IPS-20b (cell line): ENCODE data around the gene DIS3L.
A peak's percentile ranks its signal among the peaks of the same experiment; 100 is the strongest.
"Not testable (repeated sequence)": the region's sequence is repeated elsewhere in the genome, so short reads cannot be mapped to it uniquely, and the experiment has no call there.

Experiments used
- H3K27ac ChIP-seq: one replicate; pipeline ENCODE4 v1.5.1; 2013; ENCODE audit warnings: low read length
- H3K27me3 ChIP-seq: 2 replicates; pipeline ENCODE4 v1.6.1; 2013; ENCODE audit warnings: mild to moderate bottlenecking, low read length, inconsistent platforms; ENCODE audit not compliant: insufficient read depth
- H3K36me3 ChIP-seq: 2 replicates; pipeline ENCODE4 v1.6.1; 2013; ENCODE audit warnings: low read depth, mild to moderate bottlenecking, inconsistent platforms, low read length, moderate library complexity; ENCODE audit not compliant: insufficient read depth
- H3K4me1 ChIP-seq: 2 replicates; pipeline ENCODE4 v1.6.1; 2013; ENCODE audit warnings: mild to moderate bottlenecking, control low read depth, inconsistent platforms, low read length, moderate library complexity; ENCODE audit not compliant: insufficient read depth
- H3K4me3 ChIP-seq: 2 replicates; pipeline ENCODE4 v1.5.1; 2013; ENCODE audit warnings: mild to moderate bottlenecking, low read length, inconsistent platforms
- H3K9ac ChIP-seq: 2 replicates; pipeline ENCODE4 v1.6.1; 2013; ENCODE audit warnings: low read depth, mild to moderate bottlenecking, inconsistent platforms, low read length, moderate library complexity
- H3K9me3 ChIP-seq: 2 replicates; pipeline ENCODE4 v1.6.1; 2013; ENCODE audit warnings: mild to moderate bottlenecking, low read depth, low read length, inconsistent platforms; ENCODE audit not compliant: insufficient read depth

The DIS3L gene

DNA sequence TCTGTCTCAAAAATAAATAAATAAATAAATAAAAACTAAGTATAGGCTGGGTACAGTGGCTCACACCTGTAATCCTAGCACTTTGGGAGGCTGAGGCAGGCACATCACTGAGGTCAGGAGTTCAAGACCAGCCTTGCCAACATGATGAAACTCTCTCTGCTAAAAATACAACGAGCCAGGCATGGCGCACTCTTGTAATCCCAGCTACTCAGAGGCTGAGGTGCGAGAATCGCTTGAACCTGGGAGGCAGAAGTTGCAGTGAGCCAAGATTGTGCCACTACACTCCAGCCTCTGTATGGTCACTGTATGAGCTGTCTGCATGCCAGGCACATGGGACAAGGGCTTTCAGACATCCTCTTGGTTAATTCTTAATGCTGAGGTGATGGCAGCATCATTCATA, 34.4 kb downstream of the DIS3L start:
- H3K27ac ChIP-seq = no peak overlapping the region
- peaks cover 90% of the 10 kb centered on the region for H3K36me3 ChIP-seq
- no peak overlapping the region for H3K4me3 ChIP-seq
- H3K9me3 ChIP-seq = no peaks in the 10 kb centered on the region
- no peak overlapping the region for H3K9ac ChIP-seq
- H3K4me1 ChIP-seq = no peaks in the 10 kb centered on the region
- no peaks in the 10 kb centered on the region for H3K27me3 ChIP-seq

DNA sequence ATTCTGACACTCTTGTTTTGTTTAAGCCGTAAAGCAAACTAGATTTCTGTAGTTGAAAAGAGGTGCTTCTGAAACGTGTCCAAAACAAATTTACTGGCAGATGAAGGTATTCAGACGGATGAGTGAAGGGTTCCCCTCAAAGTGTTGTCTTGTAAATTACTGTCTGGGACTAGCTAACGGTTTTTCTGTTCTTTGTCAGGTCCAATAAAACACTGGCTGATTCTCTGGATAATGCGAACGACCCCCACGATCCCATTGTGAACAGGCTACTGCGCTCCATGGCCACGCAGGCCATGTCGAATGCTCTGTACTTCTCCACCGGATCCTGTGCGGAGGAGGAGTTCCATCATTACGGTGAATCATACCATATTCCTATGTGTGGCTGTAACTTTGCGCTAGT, 35.4 kb downstream of the DIS3L start:
- Histone ChIP-seq H3K4me1 (no peaks in the 10 kb centered on the region), H3K9me3 (no peaks in the 10 kb centered on the region), H3K36me3 (peaks cover 88% of the 10 kb centered on the region), H3K27me3 (no peaks in the 10 kb centered on the region), H3K9ac (no peak overlapping the region), H3K27ac (no peak overlapping the region), H3K4me3 (no peak overlapping the region)

DNA sequence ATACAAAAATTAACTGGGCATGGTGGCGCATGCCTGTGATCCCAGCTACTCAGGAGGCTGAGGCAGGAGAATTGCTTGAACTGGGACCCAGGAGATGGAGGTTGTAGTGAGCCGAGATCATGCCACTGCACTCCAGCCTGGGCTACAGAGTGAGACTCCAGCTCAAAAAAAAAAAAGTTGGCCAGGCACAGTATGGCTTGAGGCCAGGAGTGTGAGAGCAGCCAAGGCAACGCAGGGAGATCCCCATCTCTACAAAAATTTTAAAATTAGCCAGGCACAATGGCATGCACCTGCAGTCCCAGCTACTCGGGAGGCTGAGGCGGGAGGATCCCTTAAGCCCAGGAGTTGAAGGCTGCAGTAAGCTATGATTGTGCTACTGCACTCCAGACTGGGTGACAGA, 55.2 kb downstream of the DIS3L start:
- H3K27me3 ChIP-seq, H3K9me3 ChIP-seq, H3K9ac ChIP-seq, H3K4me1 ChIP-seq, H3K27ac ChIP-seq, H3K4me3 ChIP-seq: not testable (repeated sequence)
- peaks cover 89% of the 10 kb centered on the region for H3K36me3 ChIP-seq

DNA sequence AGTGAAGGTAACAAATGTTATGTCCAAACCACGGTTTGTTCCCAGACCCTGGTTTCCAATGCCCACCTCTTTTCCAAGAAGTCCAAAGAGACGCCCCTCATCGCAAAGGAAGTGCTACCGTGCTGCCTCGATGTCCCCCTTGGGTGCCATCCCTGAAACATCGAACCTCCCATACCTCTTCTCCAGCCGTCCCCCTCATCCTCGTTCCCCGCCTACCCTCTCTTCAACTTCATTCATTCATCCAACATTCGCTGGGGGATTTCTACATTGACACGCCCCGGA, 62.6 kb downstream of the DIS3L start:
- Histone ChIP-seq H3K27me3 (no peaks in the 10 kb centered on the region), H3K27ac (no peak overlapping the region), H3K4me1 (no peaks in the 10 kb centered on the region)

DNA sequence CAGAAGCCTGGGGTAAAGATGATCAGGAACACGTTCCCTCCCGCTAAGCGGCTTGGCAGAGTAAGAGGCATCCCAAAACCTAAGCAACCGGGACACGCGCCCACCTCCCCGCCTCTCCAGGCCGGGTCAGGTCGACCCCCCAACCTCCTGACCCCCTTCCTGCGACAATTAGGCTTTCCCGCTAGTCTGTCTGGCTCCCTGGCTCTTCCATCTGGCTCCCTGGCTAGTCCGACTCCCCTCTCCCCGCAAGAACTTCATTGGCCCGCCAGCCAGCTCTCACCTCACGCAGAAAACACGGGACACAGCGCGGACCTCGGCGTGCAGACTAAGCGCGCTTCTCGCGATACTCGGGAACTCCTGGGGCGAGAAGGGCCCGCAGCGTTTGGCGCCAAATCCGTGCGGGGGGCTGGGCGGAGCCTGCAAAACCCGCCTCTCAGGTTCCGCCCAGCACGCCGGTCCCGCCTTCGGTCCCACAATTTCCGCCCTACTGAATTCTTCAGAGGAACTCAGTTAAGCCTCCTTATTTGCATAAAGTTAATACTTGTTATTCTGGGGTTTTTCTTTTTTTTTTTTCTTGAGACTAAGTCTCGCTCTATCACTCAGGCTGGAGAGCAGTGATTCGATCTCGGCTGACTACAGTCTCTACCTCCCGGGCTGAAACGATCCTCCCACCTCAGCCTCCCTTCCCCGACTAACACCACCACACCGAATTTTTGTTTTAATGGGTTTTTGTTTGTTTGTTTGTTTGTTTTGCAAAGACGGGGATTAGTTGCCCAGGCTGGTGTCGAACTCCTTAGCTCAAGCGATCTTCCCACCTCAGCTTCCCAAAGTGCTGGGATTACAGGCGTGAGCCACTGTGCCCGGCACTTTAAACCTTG, 63.2 kb downstream of the DIS3L start, which contains the start of gene TIPIN:
Gene TIPIN, minus strand, starts transcription at position 327 of the 878 bp plus-strand sequence. CDS start 3,738 bp downstream, outside the sequence.
- Histone ChIP-seq H3K27ac (peak within 1 kb of the TSS; percentile 11), H3K4me3 (peak within 1 kb of the TSS; percentile 75), H3K36me3 (peaks cover 16% of the 10 kb centered on the region), H3K27me3 (no peaks in the 10 kb centered on the region), H3K9me3 (no peaks in the 10 kb centered on the region), H3K9ac (peak within 1 kb of the TSS; percentile 94), H3K4me1 (no peaks in the 10 kb centered on the region)

More for the DNA sequence above, 62.6 kb downstream of the DIS3L start:
- Histone ChIP-seq H3K4me3 (peak overlapping the region; percentile 75), H3K9ac (peak overlapping the region; percentile 94), H3K9me3 (no peaks in the 10 kb centered on the region), H3K36me3 (peaks cover 21% of the 10 kb centered on the region)

DNA sequence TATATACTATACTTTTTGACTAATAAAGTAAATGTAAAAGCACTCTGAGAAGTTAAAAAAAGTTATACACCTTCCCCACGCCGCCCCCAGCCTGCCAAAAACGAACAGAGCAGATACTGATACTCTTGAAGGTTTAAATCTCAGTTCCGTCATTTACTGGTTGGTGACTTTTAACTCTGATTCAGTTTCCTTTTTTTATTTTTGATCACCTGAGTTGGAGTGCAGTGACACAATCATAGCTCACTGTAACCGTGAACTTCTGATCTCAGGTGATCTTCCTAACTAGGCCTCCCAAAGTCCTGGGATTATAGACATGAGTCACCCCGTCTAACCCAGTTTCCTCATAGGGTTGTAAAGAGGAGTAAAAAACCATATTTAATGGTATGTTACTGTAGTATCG, 66.4 kb downstream of the DIS3L start:
- H3K36me3 ChIP-seq = no peaks in the 10 kb centered on the region
- H3K27ac ChIP-seq = no peak overlapping the region
- no peak overlapping the region for H3K4me3 ChIP-seq
- no peaks in the 10 kb centered on the region for H3K27me3 ChIP-seq
- no peaks in the 10 kb centered on the region for H3K9me3 ChIP-seq
- H3K9ac ChIP-seq = no peak overlapping the region
- H3K4me1 ChIP-seq = no peaks in the 10 kb centered on the region

DNA sequence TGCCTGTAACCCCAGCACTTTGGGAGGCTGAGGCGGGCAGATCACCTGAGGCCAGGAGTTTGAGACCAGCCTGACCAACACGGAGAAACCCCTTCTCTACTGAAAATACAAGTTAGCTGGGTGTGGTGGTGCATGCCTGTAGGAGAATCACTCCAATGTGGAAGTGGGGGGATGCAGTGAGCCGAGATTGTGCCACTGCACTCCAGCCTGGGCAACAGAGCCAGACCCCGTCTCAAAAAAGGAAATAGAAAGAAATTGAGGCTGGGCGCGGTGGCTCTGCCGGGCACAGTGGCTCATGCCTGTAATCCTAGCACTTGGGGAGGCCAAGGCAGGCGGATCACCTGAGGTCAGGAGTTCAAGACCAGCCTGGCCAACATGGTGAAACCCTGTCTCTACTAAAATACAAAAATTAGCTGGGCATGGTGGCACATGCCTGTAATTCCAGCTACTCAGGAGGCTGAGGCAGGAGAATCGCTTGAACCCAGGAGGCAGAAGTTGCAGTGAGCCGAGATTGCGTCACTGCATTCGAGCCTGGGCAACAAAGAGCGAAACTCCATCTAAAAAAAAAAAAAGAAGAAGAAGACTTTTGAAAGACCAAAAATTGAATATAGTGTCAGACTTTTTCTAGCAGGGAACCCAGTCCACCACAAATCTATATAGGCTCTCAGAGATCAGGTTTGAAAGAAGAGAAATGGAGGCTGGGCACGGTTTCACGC, 68.5 kb downstream of the DIS3L start:
- H3K4me3 ChIP-seq, H3K27me3 ChIP-seq, H3K9ac ChIP-seq, H3K27ac ChIP-seq, H3K36me3 ChIP-seq, H3K9me3 ChIP-seq, H3K4me1 ChIP-seq: not testable (repeated sequence)

DNA sequence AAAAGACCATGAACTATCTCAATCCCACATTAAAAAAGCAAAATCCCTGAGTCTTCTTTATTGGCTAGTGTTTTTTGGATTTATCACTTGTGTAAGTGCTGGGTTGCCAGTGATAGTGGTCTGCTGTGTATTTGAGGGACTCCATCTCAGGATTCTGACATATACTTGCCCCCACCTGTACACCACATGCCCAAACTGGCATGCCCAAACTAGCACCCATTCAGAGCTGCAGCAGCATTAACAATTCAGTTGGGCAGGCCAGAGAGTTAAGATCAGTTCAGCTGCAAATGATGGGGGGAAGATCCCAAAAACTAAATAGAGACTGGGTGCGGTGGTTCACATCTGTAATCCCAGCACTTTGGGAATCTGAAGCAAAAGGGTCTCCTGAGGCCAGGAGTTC, 69.4 kb downstream of the DIS3L start:
- H3K9ac ChIP-seq = no peak overlapping the region
- H3K4me1 ChIP-seq = no peaks in the 10 kb centered on the region; the same call in 1 of the 2 replicates
- no peak overlapping the region for H3K27ac ChIP-seq
- H3K36me3 ChIP-seq = no peaks in the 10 kb centered on the region
- no peak overlapping the region for H3K4me3 ChIP-seq
- no peaks in the 10 kb centered on the region for H3K9me3 ChIP-seq
- no peaks in the 10 kb centered on the region for H3K27me3 ChIP-seq

DNA sequence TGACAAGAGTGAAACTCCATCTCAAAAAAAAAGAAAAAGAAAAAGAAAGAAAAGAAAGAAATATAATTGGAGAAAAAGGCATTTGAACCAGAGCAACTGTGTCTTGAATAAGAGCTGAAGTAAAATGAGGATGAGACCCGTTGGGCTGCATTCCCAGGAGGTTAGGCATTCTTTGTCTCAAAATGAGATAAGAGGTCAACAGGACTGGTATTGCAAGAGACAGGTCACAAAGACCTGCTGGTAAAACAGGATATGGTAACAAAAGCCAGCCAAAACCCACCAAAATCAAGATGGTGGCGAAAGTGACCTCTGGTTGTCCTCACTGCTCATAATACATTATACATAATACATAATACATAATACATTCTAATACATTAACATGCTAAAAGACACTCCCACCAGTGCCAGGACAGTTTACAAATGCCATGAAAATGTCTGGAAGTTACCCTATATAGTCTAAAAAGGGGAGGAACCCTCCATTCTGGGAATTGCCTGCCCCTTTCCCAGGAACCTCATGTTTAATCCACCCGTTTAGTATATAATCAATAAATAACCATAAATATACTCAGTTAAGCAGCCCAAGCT, 71.7 kb downstream of the DIS3L start:
- H3K9ac ChIP-seq = no peak overlapping the region
- peaks cover 6% of the 10 kb centered on the region; the same call in 1 of the 2 replicates for H3K4me1 ChIP-seq
- no peaks in the 10 kb centered on the region for H3K9me3 ChIP-seq
- no peaks in the 10 kb centered on the region for H3K27me3 ChIP-seq
- no peak overlapping the region for H3K4me3 ChIP-seq
- no peak overlapping the region for H3K27ac ChIP-seq
- H3K36me3 ChIP-seq = no peaks in the 10 kb centered on the region

DNA sequence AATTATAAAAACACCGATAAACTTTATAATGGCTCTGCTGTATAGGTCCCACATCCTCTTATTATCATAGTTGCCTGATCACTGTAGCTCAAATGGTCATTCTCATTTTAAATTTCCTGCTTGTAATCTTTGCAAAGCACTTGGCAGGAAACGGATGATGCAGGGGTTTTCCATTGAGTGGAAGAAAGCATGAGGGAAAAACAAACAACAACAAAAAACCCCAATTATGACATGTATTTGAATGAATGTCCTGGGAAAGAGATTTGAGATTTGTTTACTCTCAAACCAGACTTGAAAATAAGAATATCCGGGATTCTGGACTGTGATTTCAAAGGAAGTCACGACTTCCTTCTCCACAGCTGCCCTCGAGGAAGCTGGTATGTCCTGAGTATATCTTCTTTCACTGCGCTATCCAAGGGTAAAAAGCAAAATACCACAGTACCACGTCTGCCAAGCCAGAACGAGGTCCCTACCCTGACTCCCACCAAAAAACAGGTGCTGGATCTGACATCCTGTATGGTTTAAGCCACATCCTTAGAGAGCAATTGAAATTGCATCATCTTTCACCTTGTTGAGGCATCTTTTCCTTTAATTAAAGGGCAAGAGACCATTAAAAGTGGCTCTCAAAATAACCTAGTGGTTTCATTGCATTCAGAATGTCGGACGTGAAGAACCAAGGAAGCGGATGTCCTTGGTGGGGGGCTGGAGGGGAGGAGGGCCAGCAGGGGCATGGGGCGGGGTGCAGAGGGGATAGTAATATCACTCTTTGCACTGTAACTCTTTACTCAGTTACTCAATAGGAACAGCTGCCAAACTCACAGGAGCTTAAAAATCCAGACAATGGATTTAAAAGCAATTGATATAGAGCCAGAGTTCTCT, 76.6 kb downstream of the DIS3L start:
- H3K4me3 ChIP-seq = no peak overlapping the region
- H3K9me3 ChIP-seq = no peaks in the 10 kb centered on the region; the same call in 1 of the 2 replicates
- no peak overlapping the region for H3K27ac ChIP-seq
- H3K9ac ChIP-seq = peak overlapping the region; percentile 13; the same call in 1 of the 2 replicates
- H3K4me1 ChIP-seq = peaks cover 6% of the 10 kb centered on the region; the same call in 1 of the 2 replicates
- H3K36me3 ChIP-seq = no peaks in the 10 kb centered on the region
- H3K27me3 ChIP-seq = no peaks in the 10 kb centered on the region

DNA sequence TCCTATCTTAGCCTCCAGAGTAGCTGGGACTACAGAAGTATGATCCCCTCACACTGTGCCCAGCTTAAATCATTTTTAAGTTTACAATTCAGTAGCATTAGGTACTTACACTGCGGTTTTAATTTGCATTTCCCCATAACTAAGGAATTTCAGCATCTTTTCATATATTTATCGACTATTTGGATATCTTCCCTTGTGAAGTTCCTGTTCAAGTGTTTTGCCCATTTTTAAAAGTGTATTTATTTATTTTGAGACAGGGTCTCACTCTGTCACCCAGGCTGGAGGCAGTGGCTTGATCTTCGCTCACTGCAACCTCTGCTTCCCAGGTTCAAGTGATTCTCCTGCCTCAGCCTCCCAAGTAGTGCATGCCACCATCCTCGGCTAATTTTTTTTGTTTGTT, 80.8 kb downstream of the DIS3L start:
- 0 out of 2 replicates have a peak, but pooled peaks cover 6% of the 10 kb centered on the region for H3K4me1 ChIP-seq
- no peaks in the 10 kb centered on the region for H3K36me3 ChIP-seq
- no peaks in the 10 kb centered on the region for H3K27me3 ChIP-seq
- H3K9ac ChIP-seq = no peak overlapping the region
- H3K27ac ChIP-seq = no peak overlapping the region
- no peak overlapping the region for H3K4me3 ChIP-seq
- H3K9me3 ChIP-seq = no peaks in the 10 kb centered on the region; the same call in 1 of the 2 replicates
